ENCODE results near the gene XPNPEP1.

GRCh38 chr10:109824206-109824605 is 99.1 kb downstream of the XPNPEP1 start:
- TF ChIP-seq CTCF (conservative IDR thresholded peaks at IDR 0.05; ENCODE audit: low read depth, low read length) (no peak), EZH2 (IDR thresholded peaks at IDR 0.05; ENCODE audit: borderline replicate concordance, low read depth, low read length, poor library complexity, severe bottlenecking) (no peak)
